NCI-H2081 (cell line): Measurements from ENCODE around the gene PALM.

Source experiments
- DNase-seq, 2 experiments: peaks; one replicate each; lab custom pipeline; 2025; lab: John Stamatoyannopoulos, UW

Gene PALM

GRCh38 chr19:752652-753517 is 44.1 kb downstream of the PALM start:
- DNase-seq, result peak in 1 of 2 experiments; percentile 35

GRCh38 chr19:754530-754929 is 45.8 kb downstream of the PALM start:
- no peak for DNase-seq

GRCh38 chr19:755063-755462 is 46.3 kb downstream of the PALM start:
- DNase-seq, result no peak

GRCh38 chr19:756236-756635 is 47.5 kb downstream of the PALM start:
- no peak for DNase-seq

- DNase-seq, result no peak
Measured at GRCh38 chr19:756821-757688, 48.3 kb downstream of the PALM start.

- no peak for DNase-seq
Measured at GRCh38 chr19:757811-758668, 49.3 kb downstream of the PALM start.

- DNase-seq, result no peak
Measured at GRCh38 chr19:763181-763580, 54.4 kb downstream of the PALM start.

- DNase-seq, result no peak
Measured at GRCh38 chr19:763869-764268, 55.1 kb downstream of the PALM start.

GRCh38 chr19:764301-764700 is 55.6 kb downstream of the PALM start:
- DNase-seq, result no peak

- DNase-seq, result no peak
Measured at GRCh38 chr19:765179-765738, 56.5 kb downstream of the PALM start.

- DNase-seq, result no peak
Measured at GRCh38 chr19:768424-768823, 59.7 kb downstream of the PALM start.

GRCh38 chr19:769616-770015 is 60.9 kb downstream of the PALM start:
- DNase-seq, result no peak

GRCh38 chr19:771332-771785 is 62.6 kb downstream of the PALM start:
- DNase-seq, result peak; percentile 14 to 32

GRCh38 chr19:772063-772462 is 63.3 kb downstream of the PALM start:
- DNase-seq, result no peak

GRCh38 chr19:772730-773436 is 64.1 kb downstream of the PALM start:
- DNase-seq, result no peak

- no peak for DNase-seq
Measured at GRCh38 chr19:776549-776948, 67.8 kb downstream of the PALM start.

- no peak for DNase-seq
Measured at GRCh38 chr19:778910-779653, 70.3 kb downstream of the PALM start.

GRCh38 chr19:780935-781334 is 72.2 kb downstream of the PALM start:
- DNase-seq, result no peak

GRCh38 chr19:781800-782184 is 73.1 kb downstream of the PALM start:
- no peak for DNase-seq

- no peak for DNase-seq
Measured at GRCh38 chr19:782185-782877, 73.6 kb downstream of the PALM start.
